ENCODE measurements around the gene TBXAS1.
A peak's percentile ranks its signal among the peaks of the same experiment; 100 is the strongest.

TBXAS1 gene

DNA sequence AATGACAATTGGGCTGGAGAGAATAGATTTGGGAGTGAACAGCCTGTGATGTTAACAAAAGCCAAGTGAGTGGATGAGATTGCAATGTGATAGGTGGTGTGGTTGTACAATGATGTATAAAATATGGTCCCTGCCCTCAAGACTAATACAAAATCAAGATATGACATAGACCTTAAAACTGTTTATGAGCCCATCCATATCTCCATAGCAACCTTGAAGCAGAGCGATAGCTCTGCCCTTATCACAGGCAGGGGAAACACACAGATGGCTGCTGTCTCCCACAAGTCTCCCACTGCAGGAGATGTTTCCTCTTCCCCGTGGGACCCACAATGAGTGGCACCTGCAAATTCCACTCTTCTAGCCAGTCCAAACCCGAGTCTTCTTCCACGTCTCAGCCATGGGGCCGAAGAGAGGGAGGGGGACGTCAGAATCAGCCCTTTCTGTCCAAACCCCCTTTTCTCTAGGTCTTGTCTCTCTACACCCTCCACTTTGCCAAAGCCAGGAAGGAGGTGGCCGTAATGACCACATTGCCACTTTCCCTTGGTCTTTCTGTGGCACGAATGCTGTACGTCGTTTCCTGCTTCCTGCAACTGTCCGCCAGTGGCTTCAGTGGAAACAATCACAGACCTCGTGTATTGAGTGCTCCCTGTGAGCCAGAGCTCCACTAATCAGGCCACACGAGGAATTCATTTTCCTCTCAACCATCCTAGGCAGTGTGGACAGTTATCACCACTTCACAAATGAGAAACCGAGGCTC lies 7.5 kb upstream of the TBXAS1 start:
- no peak for DNase-seq (ENCODE audit: low spot score)
- in situ Hi-C loops (cut with MboI; ENCODE audit: low pct_unique_long_range_greater_than_20kb, low sequenced_read_pairs, unreplicated experiment): no loop called here
- TF ChIP-seq, protein P1, sequence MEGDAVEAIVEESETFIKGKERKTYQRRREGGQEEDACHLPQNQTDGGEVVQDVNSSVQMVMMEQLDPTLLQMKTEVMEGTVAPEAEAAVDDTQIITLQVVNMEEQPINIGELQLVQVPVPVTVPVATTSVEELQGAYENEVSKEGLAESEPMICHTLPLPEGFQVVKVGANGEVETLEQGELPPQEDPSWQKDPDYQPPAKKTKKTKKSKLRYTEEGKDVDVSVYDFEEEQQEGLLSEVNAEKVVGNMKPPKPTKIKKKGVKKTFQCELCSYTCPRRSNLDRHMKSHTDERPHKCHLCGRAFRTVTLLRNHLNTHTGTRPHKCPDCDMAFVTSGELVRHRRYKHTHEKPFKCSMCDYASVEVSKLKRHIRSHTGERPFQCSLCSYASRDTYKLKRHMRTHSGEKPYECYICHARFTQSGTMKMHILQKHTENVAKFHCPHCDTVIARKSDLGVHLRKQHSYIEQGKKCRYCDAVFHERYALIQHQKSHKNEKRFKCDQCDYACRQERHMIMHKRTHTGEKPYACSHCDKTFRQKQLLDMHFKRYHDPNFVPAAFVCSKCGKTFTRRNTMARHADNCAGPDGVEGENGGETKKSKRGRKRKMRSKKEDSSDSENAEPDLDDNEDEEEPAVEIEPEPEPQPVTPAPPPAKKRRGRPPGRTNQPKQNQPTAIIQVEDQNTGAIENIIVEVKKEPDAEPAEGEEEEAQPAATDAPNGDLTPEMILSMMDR (IDR thresholded peaks at IDR 0.05; ENCODE audit: extremely low read depth, insufficient read depth, missing control alignments): no peak

DNA sequence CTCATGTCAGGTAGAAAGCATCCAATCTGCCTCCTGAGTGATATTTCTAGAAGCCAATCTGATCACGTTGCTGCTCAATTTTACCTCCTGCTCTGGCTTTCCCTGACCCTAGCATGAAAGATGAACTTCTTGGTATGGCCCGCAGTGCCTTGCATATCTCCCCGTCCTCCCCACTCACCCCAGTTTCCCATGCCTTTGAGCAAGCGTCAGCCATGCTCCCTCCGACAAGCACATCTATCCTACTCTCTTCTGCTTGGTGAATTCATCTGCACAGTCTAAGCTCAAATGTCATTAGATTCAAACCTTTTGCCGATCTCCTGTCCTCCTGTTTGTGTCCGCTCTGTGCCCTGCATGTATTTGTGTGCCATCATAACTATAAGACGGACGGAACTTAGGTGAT lies 6.2 kb upstream of the TBXAS1 start:
- TF ChIP-seq, protein P1 (IDR thresholded peaks at IDR 0.05; ENCODE audit: extremely low read depth, insufficient read depth, missing control alignments): no peak
- no peak for DNase-seq (ENCODE audit: low spot score)
- in situ Hi-C loops (cut with MboI; ENCODE audit: low pct_unique_long_range_greater_than_20kb, low sequenced_read_pairs, unreplicated experiment): no loop called here

DNA sequence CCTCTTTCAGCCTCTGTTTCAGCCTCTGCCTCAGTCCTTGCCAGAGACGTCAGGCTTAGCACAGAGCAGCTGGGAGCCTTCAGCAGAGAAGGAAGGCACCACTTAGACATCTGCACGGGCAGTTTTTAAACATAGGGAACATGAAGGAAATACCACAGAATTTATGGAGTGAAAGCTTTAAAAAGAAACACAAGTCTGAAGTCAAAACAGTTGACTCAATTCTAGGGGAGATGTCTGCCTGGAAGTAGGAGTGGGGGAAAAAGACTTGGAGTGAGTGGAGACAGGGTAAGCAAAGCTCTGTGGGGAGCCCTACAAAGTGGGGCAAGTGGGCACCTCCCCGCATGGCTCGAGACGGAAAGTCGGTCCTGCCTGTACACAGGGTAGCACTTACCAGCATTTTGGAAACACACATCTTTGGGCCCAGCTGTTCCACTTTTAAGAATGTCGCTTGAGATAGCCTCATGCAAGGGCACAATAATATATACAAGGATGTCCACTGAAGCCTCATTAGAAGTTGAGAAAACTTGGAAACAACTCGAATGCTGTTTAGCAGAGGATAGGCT lies 5.0 kb upstream of the TBXAS1 start:
- DNase-seq (ENCODE audit: low spot score): no peak
- TF ChIP-seq, protein P1 (IDR thresholded peaks at IDR 0.05; ENCODE audit: extremely low read depth, insufficient read depth, missing control alignments): no peak
- in situ Hi-C loops (cut with MboI; ENCODE audit: low pct_unique_long_range_greater_than_20kb, low sequenced_read_pairs, unreplicated experiment): no loop called here

DNA sequence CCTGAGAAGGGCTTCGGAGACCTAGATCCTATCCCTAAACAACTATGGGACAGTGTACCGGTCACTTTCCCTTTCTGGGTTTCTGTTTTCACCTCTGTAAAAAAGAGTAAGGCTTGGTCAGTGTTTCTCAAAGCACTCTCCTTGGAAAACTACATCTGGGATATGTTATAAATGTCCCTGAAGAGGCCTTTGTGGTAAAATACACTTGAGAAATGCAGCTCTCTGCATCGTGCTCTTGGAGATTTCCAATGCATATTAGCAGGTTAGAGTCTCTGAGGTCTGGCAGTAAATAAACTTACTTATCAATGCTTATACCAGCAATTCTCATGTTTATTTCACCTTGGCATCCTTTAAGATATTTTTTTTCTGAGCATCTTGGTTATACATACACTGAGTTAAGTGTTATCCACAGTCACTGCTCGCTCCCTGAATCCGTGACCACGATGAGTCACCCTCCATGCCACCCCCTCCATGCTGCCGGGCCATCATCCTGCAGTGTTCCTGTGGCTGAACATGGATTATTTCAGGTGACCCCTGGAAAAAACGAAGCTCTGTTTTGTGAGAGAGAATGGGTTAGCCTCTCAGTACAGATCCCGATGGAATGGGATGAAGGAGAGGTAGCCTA lies 3.3 kb upstream of the TBXAS1 start:
- TF ChIP-seq, protein P1 (IDR thresholded peaks at IDR 0.05; ENCODE audit: extremely low read depth, insufficient read depth, missing control alignments): no peak
- in situ Hi-C loops (cut with MboI; ENCODE audit: low pct_unique_long_range_greater_than_20kb, low sequenced_read_pairs, unreplicated experiment): no loop called here
- DNase-seq (ENCODE audit: low spot score): no peak

DNA sequence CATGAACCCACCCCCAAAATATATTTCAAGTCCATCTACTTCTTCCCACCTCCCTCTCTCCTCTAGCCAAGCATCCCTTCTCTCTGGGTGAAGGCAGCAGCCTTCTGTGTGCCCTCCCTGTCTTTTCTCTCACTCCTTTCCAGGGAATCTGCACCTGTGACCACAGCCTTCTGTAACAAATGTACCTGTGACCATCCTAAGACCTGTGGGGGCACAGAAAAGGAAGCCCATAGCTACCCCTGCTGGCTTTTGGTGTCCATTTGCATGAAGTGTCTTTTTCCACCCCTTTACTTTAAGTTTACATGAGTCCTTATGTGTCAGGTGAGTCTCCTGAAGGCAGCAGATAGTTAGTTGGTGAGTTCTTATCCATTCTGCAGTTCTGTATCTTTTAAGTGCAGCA lies 2.0 kb upstream of the TBXAS1 start:
- TF ChIP-seq, protein P1 (IDR thresholded peaks at IDR 0.05; ENCODE audit: extremely low read depth, insufficient read depth, missing control alignments): peak; percentile 37

DNA sequence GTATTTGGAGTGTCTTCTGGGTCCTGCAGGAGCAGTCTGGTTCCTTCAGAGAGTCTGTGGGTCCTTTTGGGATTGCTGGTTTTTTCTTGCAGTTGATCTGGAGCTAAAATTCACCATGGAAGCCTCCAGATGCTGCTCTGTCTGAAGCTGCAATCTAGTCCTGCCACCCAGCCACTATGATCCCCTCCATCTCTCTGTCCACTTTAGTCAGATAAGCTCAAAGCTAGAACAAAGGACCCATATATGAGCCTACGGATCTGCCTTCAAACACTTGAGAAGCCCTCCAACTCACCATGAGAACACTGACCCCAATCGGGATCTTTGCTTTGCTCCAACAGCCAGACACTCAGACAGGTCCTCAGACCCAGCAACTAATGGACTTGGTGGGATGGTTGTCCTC lies 618 bp upstream of the TBXAS1 start:
- in situ Hi-C loops (cut with MboI; ENCODE audit: low pct_unique_long_range_greater_than_20kb, low sequenced_read_pairs, unreplicated experiment): no loop called here
- TF ChIP-seq, protein P1 (IDR thresholded peaks at IDR 0.05; ENCODE audit: extremely low read depth, insufficient read depth, missing control alignments): no peak
- DNase-seq (ENCODE audit: low spot score): no peak

More for the DNA sequence above, 2.0 kb upstream of the TBXAS1 start:
- in situ Hi-C loops (cut with MboI; ENCODE audit: low pct_unique_long_range_greater_than_20kb, low sequenced_read_pairs, unreplicated experiment): no loop called here
- DNase-seq (ENCODE audit: low spot score): no peak

Measured in GM13977 (cell line).